ENCODE data around the gene ARMC6. TPM values are rescaled to one million over a fixed set of nuclear protein-coding genes. Genes with fewer than 3 reads are reported as not detected.

ARMC6 gene
- total RNA-seq, 1 donor from 2014 or later = 34.7 TPM

DNA sequence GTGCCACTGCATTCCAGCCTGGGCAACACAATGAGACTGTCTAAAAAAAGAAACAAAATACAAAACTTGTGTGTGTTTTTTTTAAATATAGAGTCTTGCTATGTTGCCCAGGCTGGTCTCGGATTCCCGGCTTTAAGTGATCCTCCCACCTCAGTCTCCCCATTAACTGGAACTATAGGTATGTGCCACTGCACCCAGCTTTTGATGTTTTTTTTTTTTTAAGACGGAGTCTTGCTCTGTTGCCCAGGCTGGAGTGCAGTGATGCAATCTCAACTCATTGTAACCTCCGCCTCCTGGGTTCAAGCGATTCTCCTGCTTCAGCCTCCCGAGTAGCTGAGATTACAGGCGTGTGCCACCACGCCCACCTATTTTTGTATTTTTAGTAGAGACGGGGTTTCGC lies 37.1 kb upstream of the ARMC6 start:
- Histone ChIP-seq H3K27me3 (no peaks in the 10 kb centered on the region), H3K4me3 (no peak overlapping the region), H3K9me3 (no peaks in the 10 kb centered on the region), H3K27ac (no peak overlapping the region), H3K4me1 (no peaks in the 10 kb centered on the region), H3K36me3 (peaks cover 36 to 73% of the 10 kb centered on the region in 2 donors)
- TF ChIP-seq, protein P1, sequence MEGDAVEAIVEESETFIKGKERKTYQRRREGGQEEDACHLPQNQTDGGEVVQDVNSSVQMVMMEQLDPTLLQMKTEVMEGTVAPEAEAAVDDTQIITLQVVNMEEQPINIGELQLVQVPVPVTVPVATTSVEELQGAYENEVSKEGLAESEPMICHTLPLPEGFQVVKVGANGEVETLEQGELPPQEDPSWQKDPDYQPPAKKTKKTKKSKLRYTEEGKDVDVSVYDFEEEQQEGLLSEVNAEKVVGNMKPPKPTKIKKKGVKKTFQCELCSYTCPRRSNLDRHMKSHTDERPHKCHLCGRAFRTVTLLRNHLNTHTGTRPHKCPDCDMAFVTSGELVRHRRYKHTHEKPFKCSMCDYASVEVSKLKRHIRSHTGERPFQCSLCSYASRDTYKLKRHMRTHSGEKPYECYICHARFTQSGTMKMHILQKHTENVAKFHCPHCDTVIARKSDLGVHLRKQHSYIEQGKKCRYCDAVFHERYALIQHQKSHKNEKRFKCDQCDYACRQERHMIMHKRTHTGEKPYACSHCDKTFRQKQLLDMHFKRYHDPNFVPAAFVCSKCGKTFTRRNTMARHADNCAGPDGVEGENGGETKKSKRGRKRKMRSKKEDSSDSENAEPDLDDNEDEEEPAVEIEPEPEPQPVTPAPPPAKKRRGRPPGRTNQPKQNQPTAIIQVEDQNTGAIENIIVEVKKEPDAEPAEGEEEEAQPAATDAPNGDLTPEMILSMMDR (IDR thresholded peaks at IDR 0.05) = no peak
- intact Hi-C loops (cut with DNase I) = no loop called here
- no peak for DNase-seq (ENCODE audit: low spot score in 2 of 2)

DNA sequence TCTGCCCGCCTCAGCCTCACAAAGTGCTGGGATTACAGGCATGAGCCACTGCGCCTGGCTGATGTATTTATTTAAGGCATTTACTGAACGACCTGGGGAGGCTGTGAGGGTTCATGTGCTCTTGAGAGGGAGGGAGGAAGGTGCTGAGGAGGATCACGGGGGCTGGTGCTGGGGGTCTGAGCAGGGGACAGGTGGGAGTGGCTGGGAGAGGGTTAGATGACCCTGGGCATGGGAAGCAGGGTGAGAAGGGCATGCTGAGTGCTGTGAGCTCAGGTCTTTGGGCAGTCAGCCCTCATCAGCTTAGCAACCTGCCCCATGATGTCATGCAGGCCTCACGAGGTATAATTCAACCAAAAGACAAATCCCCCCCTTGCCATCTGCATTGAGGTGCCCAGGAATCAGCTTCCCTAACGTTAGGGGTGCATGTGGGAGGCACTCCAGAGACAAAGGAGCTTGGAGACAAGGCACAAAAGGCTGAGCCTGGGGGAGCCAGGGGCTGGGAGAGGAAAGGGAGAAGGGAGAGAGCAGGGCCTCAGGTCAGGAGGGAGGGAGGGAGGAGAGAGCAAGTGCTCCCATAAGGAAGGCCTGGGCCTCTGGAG lies 36.5 kb upstream of the ARMC6 start:
- Histone ChIP-seq H3K9me3 (no peaks in the 10 kb centered on the region), H3K36me3 (peaks cover 40 to 78% of the 10 kb centered on the region in 2 donors), H3K27me3 (no peaks in the 10 kb centered on the region), H3K4me1 (no peaks in the 10 kb centered on the region), H3K4me3 (no peak overlapping the region), H3K27ac (no peak overlapping the region)
- intact Hi-C loops (cut with DNase I) = no loop called here
- TF ChIP-seq, protein P1 (IDR thresholded peaks at IDR 0.05) = no peak
- no peak for DNase-seq (ENCODE audit: low spot score in 2 of 2)

DNA sequence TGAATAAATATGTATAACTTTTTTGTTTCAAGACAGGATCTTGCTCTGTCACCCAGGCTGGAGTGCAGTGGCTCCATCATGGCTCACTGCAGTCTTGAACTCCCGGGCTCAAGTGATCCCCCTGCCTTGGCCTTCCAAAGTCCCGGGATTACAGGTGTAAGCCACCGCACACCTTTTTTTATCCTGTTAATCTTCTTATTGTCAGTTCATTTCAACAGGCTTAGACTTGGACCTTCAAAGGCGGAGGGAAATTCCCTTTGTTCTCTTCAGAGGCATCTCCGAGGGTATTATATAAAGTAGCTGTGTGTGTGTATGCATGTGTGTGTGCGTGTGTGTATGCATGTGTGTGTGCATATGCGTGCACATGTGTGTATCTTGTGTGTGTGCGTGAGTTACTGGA lies 35.1 kb upstream of the ARMC6 start:
- Histone ChIP-seq H3K36me3 (peaks cover 36 to 73% of the 10 kb centered on the region in 2 donors), H3K9me3 (no peaks in the 10 kb centered on the region), H3K27ac (no peak overlapping the region), H3K27me3 (no peaks in the 10 kb centered on the region), H3K4me1 (no peaks in the 10 kb centered on the region), H3K4me3 (no peak overlapping the region)
- TF ChIP-seq, protein P1 (IDR thresholded peaks at IDR 0.05) = no peak
- DNase-seq (ENCODE audit: low spot score in 2 of 2) = no peak
- intact Hi-C loops (cut with DNase I) = no loop called here

DNA sequence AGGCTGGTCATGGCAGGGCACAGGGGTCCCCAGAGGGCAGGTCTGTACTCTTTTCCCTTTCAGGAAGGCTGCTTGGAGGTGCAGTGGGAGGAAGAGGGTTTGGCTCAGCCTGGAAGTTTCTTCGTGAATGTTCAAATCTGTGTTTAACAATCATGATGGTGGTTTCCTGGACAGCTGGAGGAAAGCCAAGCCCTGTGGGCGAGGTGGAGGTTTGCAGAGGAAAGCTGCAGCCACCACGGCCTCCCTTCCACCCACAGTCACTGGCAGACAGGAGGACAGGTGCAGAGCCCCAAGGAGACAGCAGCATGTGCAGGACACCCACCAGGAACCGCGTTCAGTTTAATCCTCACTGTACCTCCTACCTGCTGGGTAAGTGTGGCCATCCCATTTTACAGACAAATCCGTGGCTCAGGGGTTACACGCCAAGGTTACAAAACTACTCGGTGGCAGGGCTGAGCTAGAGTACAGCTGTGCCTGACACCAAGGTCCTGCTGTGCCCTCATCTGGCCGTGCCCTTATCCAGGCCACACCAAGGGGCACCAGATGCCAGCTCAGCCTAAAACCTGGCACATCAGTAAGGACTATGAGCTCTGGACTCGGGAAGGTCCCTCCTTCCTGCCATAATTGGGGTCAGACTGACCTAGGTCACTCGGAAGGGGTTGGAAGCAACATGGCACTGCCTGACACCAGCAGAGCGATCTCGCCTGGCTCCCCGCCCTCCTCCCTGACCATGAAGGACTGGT lies 34.2 kb upstream of the ARMC6 start:
- DNase-seq (ENCODE audit: low spot score in 2 of 2) = no peak
- Histone ChIP-seq H3K27me3 (no peaks in the 10 kb centered on the region), H3K36me3 (peaks cover 37 to 73% of the 10 kb centered on the region in 2 donors), H3K4me1 (no peaks in the 10 kb centered on the region), H3K4me3 (no peak overlapping the region), H3K27ac (no peak overlapping the region), H3K9me3 (no peaks in the 10 kb centered on the region)
- intact Hi-C loops (cut with DNase I) = no loop called here
- TF ChIP-seq, protein P1 (IDR thresholded peaks at IDR 0.05) = no peak

DNA sequence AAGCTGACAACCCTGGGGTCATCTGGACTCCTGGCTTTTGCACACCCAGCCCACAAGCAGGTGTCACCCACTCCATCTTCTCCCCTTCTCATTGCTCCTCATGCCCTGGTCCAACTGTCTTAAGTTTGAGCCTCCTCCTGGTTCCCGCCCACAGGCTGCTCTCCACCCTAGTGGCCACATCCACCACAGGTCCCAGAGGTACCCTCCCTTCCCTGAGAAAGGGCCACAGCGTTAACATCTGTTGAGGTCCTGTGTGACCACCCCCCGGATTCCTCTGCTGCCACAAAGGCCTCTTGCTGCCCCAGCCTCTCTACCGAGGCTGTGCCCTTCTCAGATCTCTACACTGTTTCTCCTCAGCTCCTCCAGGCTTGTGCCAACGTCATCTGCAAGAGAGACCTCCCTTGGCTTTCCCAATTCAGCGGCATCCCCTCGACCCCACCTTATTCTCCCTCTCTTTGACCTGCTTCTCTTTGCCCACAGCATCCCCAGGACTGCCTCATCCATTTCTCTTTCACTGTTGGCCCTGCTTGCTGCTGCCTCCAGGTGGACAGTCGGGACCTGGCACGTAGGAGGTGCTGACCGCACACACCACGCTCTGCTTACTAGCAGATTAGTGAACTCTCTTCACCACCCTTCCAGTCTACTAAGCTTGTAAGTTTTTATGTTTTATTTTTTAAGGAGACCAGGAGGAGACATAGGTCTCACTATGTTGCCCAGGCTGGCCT lies 33.3 kb upstream of the ARMC6 start:
- H3K4me1 ChIP-seq = no peaks in the 10 kb centered on the region
- H3K27me3 ChIP-seq = no peaks in the 10 kb centered on the region
- intact Hi-C loops (cut with DNase I) = no loop called here
- no peaks in the 10 kb centered on the region for H3K9me3 ChIP-seq
- H3K27ac ChIP-seq = no peak overlapping the region
- H3K4me3 ChIP-seq = no peak overlapping the region
- peaks cover 40 to 73% of the 10 kb centered on the region in 2 donors for H3K36me3 ChIP-seq
- TF ChIP-seq, protein P1 (IDR thresholded peaks at IDR 0.05) = no peak
- no peak for DNase-seq (ENCODE audit: low spot score in 2 of 2)

Data from ascending aorta (tissue), 2 donors.